ENCODE measurements around the gene NAB2. TPM values are rescaled to one million over a fixed set of nuclear protein-coding genes. Genes with fewer than 3 reads are reported as not detected.

Gene NAB2
- total and polyA plus RNA-seq, 5 donors from 2014 or later = 0.31 to 7.5 (median 1.1) TPM

DNA sequence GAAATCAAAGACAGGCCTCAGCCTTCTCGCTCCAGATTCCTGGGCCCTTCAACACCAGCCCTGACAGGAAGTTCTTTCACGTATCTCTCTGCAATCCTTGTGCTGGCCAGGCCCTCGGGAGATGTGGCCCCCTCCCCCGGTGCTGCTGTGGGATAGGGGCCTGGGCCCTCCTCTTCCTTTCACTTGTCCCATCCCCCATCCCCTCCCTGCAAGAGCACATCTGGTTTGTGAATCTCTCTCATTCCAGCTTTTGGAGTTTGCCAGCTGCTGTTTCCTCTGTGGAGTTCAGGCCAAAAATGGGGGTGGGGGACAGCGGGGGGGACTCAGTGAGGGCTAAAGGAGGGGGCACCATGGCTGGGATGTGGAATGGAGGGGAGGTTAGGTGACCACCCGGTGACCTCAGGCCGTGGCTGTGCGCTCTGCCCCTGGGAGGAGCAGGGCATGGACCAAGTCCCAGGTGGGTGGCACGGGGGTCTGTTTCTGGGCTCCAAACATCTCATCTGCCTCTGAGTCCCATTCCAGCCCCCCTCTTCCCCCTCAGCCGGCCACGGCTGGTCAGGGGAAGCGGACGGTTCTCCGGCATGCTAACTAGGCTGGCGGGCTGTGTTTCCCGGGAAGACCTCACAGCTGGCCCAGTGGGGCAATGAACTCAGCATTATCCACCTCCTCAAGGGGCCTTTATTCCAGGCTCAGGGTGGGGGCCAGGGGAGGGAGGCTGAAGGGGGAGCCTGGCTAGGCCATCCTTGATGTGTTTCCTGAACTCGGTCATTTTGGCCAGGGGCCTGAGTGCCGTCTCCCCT is 46.8 kb downstream of the NAB2 start:
- H3K36me3 ChIP-seq (ENCODE audit: control insufficient read depth, insufficient read depth, low read length) = no peaks in the 10 kb centered on the region
- Mint-ChIP-seq H3K27me3 (peaks cover 13% of the 10 kb centered on the region), H3K4me1 (peaks cover 0 to 3% (median 0%) of the 10 kb centered on the region in 4 donors), H3K36me3 (peaks cover 4% of the 10 kb centered on the region), H3K4me3 (no peak overlapping the region), H3K9me3 (no peaks in the 10 kb centered on the region), H3K27ac (no peak overlapping the region)
- no peaks in the 10 kb centered on the region for H3K9me3 ChIP-seq (ENCODE audit: control insufficient read depth in 2 of 2, low read length in 2 of 2)
- no peaks in the 10 kb centered on the region for H3K4me1 ChIP-seq (ENCODE audit: control insufficient read depth, insufficient read depth, low read length, poor library complexity, severe bottlenecking)
- no peak for ATAC-seq (ENCODE audit: low read depth in 2 of 2)
- H3K4me3 ChIP-seq (ENCODE audit: low read depth, low read length) = no peak overlapping the region
- no peak overlapping the region for H3K27ac ChIP-seq (ENCODE audit: insufficient read depth, low read length, poor library complexity, severe bottlenecking)
- H3K27me3 ChIP-seq (ENCODE audit: control insufficient read depth, insufficient read depth, low read length) = no peaks in the 10 kb centered on the region
- no peak for DNase-seq

DNA sequence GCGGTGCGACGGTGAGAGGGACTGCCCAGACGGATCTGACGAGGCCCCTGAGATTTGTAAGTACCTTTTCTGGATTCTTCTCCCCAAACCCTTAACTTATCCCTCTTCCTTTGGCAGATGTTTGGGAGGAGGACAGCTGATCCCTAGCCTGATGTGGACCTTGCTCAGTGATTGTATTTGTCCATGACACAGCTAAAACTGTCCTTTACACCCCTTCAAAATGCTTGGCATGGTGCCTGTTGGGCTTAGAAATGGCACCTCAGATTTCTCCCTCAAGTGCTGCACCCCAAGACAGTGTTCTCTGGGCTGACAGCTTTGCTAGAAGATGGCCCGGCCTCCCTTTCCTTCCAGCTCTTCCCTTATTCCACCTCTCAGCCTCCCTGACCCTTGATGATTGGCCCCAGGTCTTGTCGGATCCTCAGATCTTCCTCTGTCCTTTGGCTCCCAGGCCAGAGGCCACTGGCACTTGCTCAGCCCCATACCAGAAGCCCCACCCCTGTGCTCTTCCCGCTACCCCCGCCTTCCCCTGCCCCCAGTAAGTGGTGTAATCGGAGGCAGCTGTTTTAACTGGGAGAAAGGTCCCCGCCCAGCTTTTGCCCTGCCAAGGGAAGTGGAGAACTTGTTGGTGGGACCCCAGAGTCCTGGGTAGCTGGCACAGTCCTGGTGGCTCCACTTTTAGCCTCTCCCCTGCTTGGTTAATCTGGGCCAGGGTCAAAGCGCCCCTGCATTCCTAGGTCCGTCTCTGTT is 49.8 kb downstream of the NAB2 start:
- Mint-ChIP-seq H3K27ac (no peak overlapping the region), H3K4me3 (no peak overlapping the region), H3K36me3 (peaks cover 4% of the 10 kb centered on the region), H3K4me1 (peaks cover 0 to 2% (median 0%) of the 10 kb centered on the region in 4 donors), H3K9me3 (no peaks in the 10 kb centered on the region), H3K27me3 (no peaks in the 10 kb centered on the region)
- Histone ChIP-seq H3K9me3 (ENCODE audit: control insufficient read depth in 2 of 2, low read length in 2 of 2) (no peaks in the 10 kb centered on the region), H3K36me3 (ENCODE audit: control insufficient read depth, insufficient read depth, low read length) (no peaks in the 10 kb centered on the region), H3K27ac (ENCODE audit: insufficient read depth, low read length, poor library complexity, severe bottlenecking) (no peak overlapping the region), H3K27me3 (ENCODE audit: control insufficient read depth, insufficient read depth, low read length) (no peaks in the 10 kb centered on the region), H3K4me1 (ENCODE audit: control insufficient read depth, insufficient read depth, low read length, poor library complexity, severe bottlenecking) (no peaks in the 10 kb centered on the region), H3K4me3 (ENCODE audit: low read depth, low read length) (no peak overlapping the region)
- no peak for ATAC-seq (ENCODE audit: low read depth in 2 of 2)
- DNase-seq = no peak

DNA sequence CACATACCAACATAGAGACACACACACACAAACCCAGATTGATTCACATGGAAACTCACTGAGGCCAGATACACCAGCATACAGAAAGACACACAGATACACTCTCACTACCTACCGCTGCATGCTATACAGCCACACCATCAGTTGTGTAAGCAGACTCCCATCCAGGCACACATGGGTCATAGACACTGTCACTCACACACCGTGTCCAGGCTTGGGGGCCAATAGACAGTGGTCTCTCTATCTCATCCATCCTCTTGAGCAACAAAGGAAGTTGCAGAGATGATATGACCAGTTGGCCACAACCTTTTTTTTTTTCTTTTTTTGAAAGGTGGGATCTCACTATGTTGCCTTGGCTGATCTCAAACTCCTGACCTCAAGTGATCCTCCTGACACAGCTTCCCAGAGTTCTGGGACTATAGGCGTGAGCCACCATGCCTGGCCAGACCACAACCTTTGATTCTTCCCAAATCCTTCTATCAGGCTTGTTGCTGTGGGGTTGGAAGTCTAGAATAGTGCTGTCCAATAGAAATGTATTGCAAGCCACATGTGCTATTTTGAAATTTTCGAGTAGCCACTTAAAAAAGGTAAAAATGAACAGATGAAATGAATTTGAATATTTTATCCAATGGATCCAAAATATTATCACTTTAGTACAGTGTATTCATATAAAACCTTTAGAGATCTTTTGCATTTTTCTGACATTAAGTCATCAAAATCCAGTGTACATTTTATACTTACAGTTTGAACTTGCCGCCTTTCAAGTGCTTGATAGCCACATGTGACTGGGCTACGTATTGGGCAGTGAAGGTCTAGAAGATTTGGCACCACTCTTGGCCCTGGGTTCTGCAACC is 51.1 kb downstream of the NAB2 start:
- Histone ChIP-seq H3K27ac (ENCODE audit: insufficient read depth, low read length, poor library complexity, severe bottlenecking) (no peak overlapping the region), H3K36me3 (ENCODE audit: control insufficient read depth, insufficient read depth, low read length) (no peaks in the 10 kb centered on the region), H3K9me3 (ENCODE audit: control insufficient read depth in 2 of 2, low read length in 2 of 2) (no peaks in the 10 kb centered on the region), H3K4me1 (ENCODE audit: control insufficient read depth, insufficient read depth, low read length, poor library complexity, severe bottlenecking) (no peaks in the 10 kb centered on the region), H3K27me3 (ENCODE audit: control insufficient read depth, insufficient read depth, low read length) (no peaks in the 10 kb centered on the region), H3K4me3 (ENCODE audit: low read depth, low read length) (no peak overlapping the region)
- Mint-ChIP-seq H3K27ac (peak overlapping the region in 1 of 3 donors; percentile 12), H3K36me3 (peaks cover 4% of the 10 kb centered on the region), H3K27me3 (no peaks in the 10 kb centered on the region), H3K4me3 (no peak overlapping the region), H3K9me3 (no peaks in the 10 kb centered on the region), H3K4me1 (peaks cover 0 to 2% (median 0%) of the 10 kb centered on the region in 4 donors)
- DNase-seq = no peak
- ATAC-seq (ENCODE audit: low read depth in 2 of 2) = no peak

DNA sequence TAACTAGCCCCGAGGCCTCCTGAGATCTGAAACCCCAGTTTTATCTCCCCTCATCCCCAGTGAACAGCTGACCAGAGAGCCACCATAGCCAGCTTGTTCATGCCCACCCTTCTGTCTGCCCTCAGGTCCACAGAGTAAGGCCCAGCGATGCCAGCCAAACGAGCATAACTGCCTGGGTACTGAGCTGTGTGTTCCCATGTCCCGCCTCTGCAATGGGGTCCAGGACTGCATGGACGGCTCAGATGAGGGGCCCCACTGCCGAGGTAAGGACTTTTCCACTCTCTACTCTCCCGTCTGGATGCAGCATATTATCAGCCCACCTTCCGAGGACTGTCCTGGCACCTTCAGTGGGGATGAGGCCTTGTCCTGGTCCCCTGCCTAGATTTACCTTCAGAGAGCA is 52.3 kb downstream of the NAB2 start:
- Mint-ChIP-seq H3K27ac (no peak overlapping the region), H3K36me3 (peaks cover 4% of the 10 kb centered on the region), H3K27me3 (no peaks in the 10 kb centered on the region), H3K4me1 (peaks cover 0 to 2% (median 0%) of the 10 kb centered on the region in 4 donors), H3K4me3 (no peak overlapping the region), H3K9me3 (no peaks in the 10 kb centered on the region)
- Histone ChIP-seq H3K27ac (ENCODE audit: insufficient read depth, low read length, poor library complexity, severe bottlenecking) (no peak overlapping the region), H3K36me3 (ENCODE audit: control insufficient read depth, insufficient read depth, low read length) (no peaks in the 10 kb centered on the region), H3K4me1 (ENCODE audit: control insufficient read depth, insufficient read depth, low read length, poor library complexity, severe bottlenecking) (no peaks in the 10 kb centered on the region), H3K4me3 (ENCODE audit: low read depth, low read length) (no peak overlapping the region), H3K27me3 (ENCODE audit: control insufficient read depth, insufficient read depth, low read length) (no peaks in the 10 kb centered on the region), H3K9me3 (ENCODE audit: control insufficient read depth in 2 of 2, low read length in 2 of 2) (no peaks in the 10 kb centered on the region)
- no peak for ATAC-seq (ENCODE audit: low read depth in 2 of 2)
- DNase-seq = no peak

DNA sequence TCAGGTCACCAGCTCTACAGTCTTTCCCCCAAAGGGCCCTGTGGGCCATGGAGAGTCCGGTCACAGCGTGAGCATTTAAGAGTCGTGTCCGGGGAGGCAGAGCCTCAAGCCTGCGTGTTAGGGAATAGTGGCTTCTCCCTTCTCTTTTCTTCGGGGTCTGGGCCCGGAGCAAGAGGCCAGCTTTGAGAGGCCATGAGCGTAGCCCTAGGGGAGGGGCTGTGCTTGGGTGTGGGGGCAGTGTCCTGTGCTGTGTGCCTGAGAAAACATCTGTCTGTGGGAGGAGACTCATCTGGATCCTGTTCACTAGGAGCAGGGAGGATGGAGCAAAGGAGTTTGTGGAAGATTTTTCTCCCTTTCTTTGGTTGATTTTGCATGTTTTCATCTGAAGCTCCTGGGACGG is 53.2 kb downstream of the NAB2 start:
- Histone ChIP-seq H3K4me1 (ENCODE audit: control insufficient read depth, insufficient read depth, low read length, poor library complexity, severe bottlenecking) (no peaks in the 10 kb centered on the region), H3K27me3 (ENCODE audit: control insufficient read depth, insufficient read depth, low read length) (no peaks in the 10 kb centered on the region), H3K36me3 (ENCODE audit: control insufficient read depth, insufficient read depth, low read length) (no peaks in the 10 kb centered on the region), H3K4me3 (ENCODE audit: low read depth, low read length) (no peak overlapping the region), H3K9me3 (ENCODE audit: control insufficient read depth in 2 of 2, low read length in 2 of 2) (no peaks in the 10 kb centered on the region), H3K27ac (ENCODE audit: insufficient read depth, low read length, poor library complexity, severe bottlenecking) (no peak overlapping the region)
- peaks cover 4% of the 10 kb centered on the region for H3K36me3 Mint-ChIP-seq
- H3K4me1 Mint-ChIP-seq = peaks cover 0 to 2% (median 0%) of the 10 kb centered on the region in 4 donors
- no peak for ATAC-seq (ENCODE audit: low read depth in 2 of 2)
- H3K4me3 Mint-ChIP-seq = no peak overlapping the region
- H3K9me3 Mint-ChIP-seq = no peaks in the 10 kb centered on the region
- peak overlapping the region in 1 of 3 donors; percentile 42 for H3K27ac Mint-ChIP-seq
- no peaks in the 10 kb centered on the region for H3K27me3 Mint-ChIP-seq
- DNase-seq = no peak

DNA sequence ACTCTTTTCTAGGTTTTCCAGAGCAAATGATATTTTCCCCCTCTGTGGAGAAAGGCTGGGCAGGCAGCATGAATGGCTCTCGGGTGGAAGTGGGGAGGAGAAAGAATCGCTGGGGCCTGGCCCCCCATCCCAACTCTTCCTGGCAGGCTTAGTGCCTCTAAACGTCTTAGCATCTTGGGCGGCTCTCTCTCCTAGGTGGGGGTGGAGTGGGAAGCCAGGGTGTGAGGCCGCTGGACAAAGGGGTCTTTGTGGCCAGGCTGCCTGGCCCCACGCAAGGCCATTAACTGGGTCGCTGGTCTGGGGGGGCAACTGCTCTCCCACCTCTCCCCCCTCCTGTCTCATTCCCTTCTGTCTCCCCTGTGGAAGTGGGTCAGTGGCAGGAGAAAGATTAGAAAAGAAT is 53.8 kb downstream of the NAB2 start:
- Mint-ChIP-seq H3K4me1 (peaks cover 0 to 2% (median 0%) of the 10 kb centered on the region in 4 donors), H3K27ac (no peak overlapping the region), H3K36me3 (peaks cover 4% of the 10 kb centered on the region), H3K4me3 (no peak overlapping the region), H3K27me3 (no peaks in the 10 kb centered on the region), H3K9me3 (no peaks in the 10 kb centered on the region)
- ATAC-seq (ENCODE audit: low read depth in 2 of 2) (no peak), DNase-seq (no peak)
- no peak overlapping the region for H3K27ac ChIP-seq (ENCODE audit: insufficient read depth, low read length, poor library complexity, severe bottlenecking)
- no peaks in the 10 kb centered on the region for H3K4me1 ChIP-seq (ENCODE audit: control insufficient read depth, insufficient read depth, low read length, poor library complexity, severe bottlenecking)
- H3K36me3 ChIP-seq (ENCODE audit: control insufficient read depth, insufficient read depth, low read length) = no peaks in the 10 kb centered on the region
- H3K27me3 ChIP-seq (ENCODE audit: control insufficient read depth, insufficient read depth, low read length) = no peaks in the 10 kb centered on the region
- no peaks in the 10 kb centered on the region for H3K9me3 ChIP-seq (ENCODE audit: control insufficient read depth in 2 of 2, low read length in 2 of 2)
- no peak overlapping the region for H3K4me3 ChIP-seq (ENCODE audit: low read depth, low read length)

DNA sequence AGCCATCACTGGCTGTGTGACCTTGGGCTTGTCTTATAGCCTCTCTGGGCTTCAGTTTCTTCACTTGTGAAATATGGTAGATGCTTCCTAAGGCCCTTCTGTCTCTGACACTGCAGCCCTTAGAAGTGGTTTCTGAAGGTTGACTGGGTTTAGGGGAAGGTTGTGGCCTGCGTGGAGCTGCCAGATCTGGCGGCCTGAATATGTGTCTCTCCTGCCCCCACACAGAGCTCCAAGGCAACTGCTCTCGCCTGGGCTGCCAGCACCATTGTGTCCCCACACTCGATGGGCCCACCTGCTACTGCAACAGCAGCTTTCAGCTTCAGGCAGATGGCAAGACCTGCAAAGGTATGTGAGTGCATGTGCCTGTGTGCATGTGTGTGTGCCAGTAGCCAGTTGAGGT is 54.5 kb downstream of the NAB2 start:
- ATAC-seq (ENCODE audit: low read depth in 2 of 2) = peak in 1 of 2 donors; percentile 23
- no peak for DNase-seq
- H3K36me3 ChIP-seq (ENCODE audit: control insufficient read depth, insufficient read depth, low read length) = no peaks in the 10 kb centered on the region
- H3K4me1 ChIP-seq (ENCODE audit: control insufficient read depth, insufficient read depth, low read length, poor library complexity, severe bottlenecking) = no peaks in the 10 kb centered on the region
- Mint-ChIP-seq H3K36me3 (peaks cover 4% of the 10 kb centered on the region), H3K4me3 (no peak overlapping the region), H3K27ac (no peak overlapping the region), H3K9me3 (no peaks in the 10 kb centered on the region), H3K4me1 (peaks cover 0 to 2% (median 0%) of the 10 kb centered on the region in 4 donors), H3K27me3 (no peaks in the 10 kb centered on the region)
- H3K27ac ChIP-seq (ENCODE audit: insufficient read depth, low read length, poor library complexity, severe bottlenecking) = no peak overlapping the region
- H3K9me3 ChIP-seq (ENCODE audit: control insufficient read depth in 2 of 2, low read length in 2 of 2) = no peaks in the 10 kb centered on the region
- no peak overlapping the region for H3K4me3 ChIP-seq (ENCODE audit: low read depth, low read length)
- no peaks in the 10 kb centered on the region for H3K27me3 ChIP-seq (ENCODE audit: control insufficient read depth, insufficient read depth, low read length)

Measured in CD4-positive, CD25-positive, alpha-beta regulatory T cell (primary cell).